GM12878 (cell line): Measurements from ENCODE around the gene MRPL36. TPM values are rescaled to one million over a fixed set of nuclear protein-coding genes. Genes with fewer than 3 reads are reported as not detected.

ENCODE experiments used
- ATAC-seq: fragments of 200-7000 bp; cut with Tn5 transposase; 3 replicates; pipeline ENCODE4 v1.9.1; 2020; ENCODE audit warnings: mild to moderate bottlenecking, moderate library complexity
- BruUV-seq: library from RNA; stranded (reverse); fragments of 400-500 nt; replicated peaks from 2 replicates; lab custom pipeline; 2021; lab: Mats Ljungman, UMichigan
- CTCF ChIA-PET: fragments of 300-600 bp; sonication (Branson Sonifier 250); formaldehyde crosslinking; extraction: SDS; loops from one replicate; lab custom pipeline; 2021; ENCODE audit warnings: inconsistent platforms; lab: Yijun Ruan, JAX
- POLR2A ChIA-PET: fragments of 350-600 bp; formaldehyde crosslinking; extraction: SDS; loops from one replicate; lab custom pipeline; 2021; ENCODE audit warnings: inconsistent platforms; lab: Charles Lee
- RAD21 ChIA-PET: fragments of 300-600 bp; sonication (Branson Sonifier 250); formaldehyde crosslinking; loops from one replicate; lab custom pipeline; 2023; ENCODE audit warnings: antibody characterized with exemption; ENCODE audit not compliant: unreplicated experiment; lab: Charles Lee
- SMC1A ChIA-PET: fragments of 300-600 bp; sonication (Branson Sonifier 250); formaldehyde crosslinking; loops from one replicate; lab custom pipeline; 2023; ENCODE audit not compliant: unreplicated experiment, uncharacterized antibody; lab: Charles Lee
- DNase-seq: peaks from one replicate; pipeline ENCODE4 v3.0.0-alpha.2; 2011; ENCODE audit warnings: low read depth, low spot score
- FAIRE-seq: peaks from 3 replicates; lab custom pipeline; 2011; peaks lifted over from hg19 to GRCh38; lab: Jason Lieb, UNC
- H2AFZ ChIP-seq: 2 replicates; pipeline ENCODE4 v1.6.0; 2011; ENCODE audit warnings: low read depth, low read length, control low read depth; ENCODE audit not compliant: control insufficient read depth
- H3K27ac ChIP-seq: 2 replicates; pipeline ENCODE4 v1.5.1; 2011; ENCODE audit warnings: control low read depth; ENCODE audit not compliant: control insufficient read depth, insufficient read depth
- H3K27me3 ChIP-seq, 2 experiments: replicated peaks in 1 of 2; 2 replicates each; pipeline versions ENCODE4 v1.6.0 to v1.6.1; 2011; ENCODE audit warnings: low read length in 1 of 2; ENCODE audit not compliant: control insufficient read depth in 2 of 2, insufficient read depth in 2 of 2
- H3K36me3 ChIP-seq, 2 experiments: 2 replicates each; pipeline ENCODE4 v1.5.1; 2011; ENCODE audit warnings: low read length in 1 of 2; ENCODE audit not compliant: control insufficient read depth in 2 of 2, insufficient read depth in 2 of 2
- H3K4me1 ChIP-seq: 2 replicates; pipeline ENCODE4 v1.6.1; 2011; ENCODE audit warnings: mild to moderate bottlenecking, low read length, moderate library complexity, mixed read lengths; ENCODE audit not compliant: control insufficient read depth, insufficient read depth
- H3K4me2 ChIP-seq: 2 replicates; pipeline ENCODE4 v1.6.0; 2011; ENCODE audit warnings: control low read depth; ENCODE audit not compliant: control insufficient read depth, insufficient read depth
- H3K4me3 ChIP-seq: fragments of 200-600 bp; sonication (generic); 2 replicates; pipeline ENCODE4 v1.5.1; 2016
- H3K79me2 ChIP-seq: 2 replicates; pipeline ENCODE4 v1.6.0; 2011; ENCODE audit warnings: low read length; ENCODE audit not compliant: control insufficient read depth, insufficient read depth
- H3K9ac ChIP-seq: 2 replicates; pipeline ENCODE4 v1.8.0; 2011; ENCODE audit warnings: low read length, control low read depth, mixed read lengths; ENCODE audit not compliant: control insufficient read depth, insufficient read depth
- H3K9me3 ChIP-seq: replicated peaks from 3 replicates; pipeline ENCODE4 v1.5.1; 2011; ENCODE audit warnings: mild to moderate bottlenecking, low read length; ENCODE audit not compliant: control insufficient read depth, insufficient read depth
- H4K20me1 ChIP-seq: 2 replicates; pipeline ENCODE4 v1.6.0; 2011; ENCODE audit not compliant: control insufficient read depth, insufficient read depth
- BACH1 ChIP-seq: fragments of 450-650 bp; IDR thresholded peaks from 2 replicates; pipeline ENCODE4 v1.6.1; 2017; ENCODE audit warnings: mild to moderate bottlenecking, borderline replicate concordance
- BHLHE40 ChIP-seq, 2 experiments: fragments of 450-650 bp in 1 of 2; IDR thresholded peaks; 2 replicates each; pipeline ENCODE4 v1.6.1; 2011 to 2017; ENCODE audit warnings: low read depth in 2 of 2, borderline replicate concordance in 1 of 2, improper control_type of control experiment in 1 of 2, low read length in 1 of 2, mild to moderate bottlenecking in 1 of 2
- GATAD2B ChIP-seq: fragments of 450-650 bp; conservative IDR thresholded peaks from 2 replicates; pipeline ENCODE4 v1.6.1; 2017; ENCODE audit warnings: low read depth, mild to moderate bottlenecking, moderate library complexity
- JUND ChIP-seq: IDR thresholded peaks from 2 replicates; pipeline ENCODE4 v1.6.1; 2012; ENCODE audit warnings: low read depth, mild to moderate bottlenecking, low read length, improper control_type of control experiment, moderate library complexity
- KLF5 ChIP-seq: fragments of 450-650 bp; IDR thresholded peaks from 2 replicates; pipeline ENCODE4 v1.6.1; 2014; ENCODE audit warnings: mild to moderate bottlenecking; ENCODE audit not compliant: partially characterized antibody
- MTA2 ChIP-seq: fragments of 450-650 bp; IDR thresholded peaks from 2 replicates; pipeline ENCODE4 v1.6.1; 2016; ENCODE audit warnings: low read depth, mild to moderate bottlenecking, moderate library complexity
- MTA3 ChIP-seq: IDR thresholded peaks from 2 replicates; pipeline ENCODE4 v1.6.1; 2012; ENCODE audit warnings: low read length, inconsistent platforms, borderline replicate concordance
- NFYB ChIP-seq: IDR thresholded peaks from 2 replicates; pipeline ENCODE4 v1.6.1; 2011; ENCODE audit warnings: low read depth, mild to moderate bottlenecking, low read length, improper control_type of control experiment, moderate library complexity; ENCODE audit not compliant: insufficient read depth
- TBL1XR1 ChIP-seq: IDR thresholded peaks from 2 replicates; pipeline ENCODE4 v1.6.1; 2012; ENCODE audit warnings: low read depth, low read length, improper control_type of control experiment
- USF1 ChIP-seq: IDR thresholded peaks from 2 replicates; pipeline ENCODE4 v1.6.1; 2011; ENCODE audit warnings: borderline replicate concordance, low read depth, mild to moderate bottlenecking, moderate library complexity, mixed read lengths, low read length; ENCODE audit not compliant: insufficient read depth; ENCODE audit errors: extremely low read length
- ZBTB11 ChIP-seq: fragments of 450-650 bp; formaldehyde crosslinking; IDR thresholded peaks from 2 replicates; pipeline ENCODE4 v1.5.0; 2022; ENCODE audit warnings: mild to moderate bottlenecking, missing genetic modification characterization
- ZNF384 ChIP-seq: IDR thresholded peaks from 2 replicates; pipeline ENCODE4 v1.6.1; 2012; ENCODE audit warnings: low read depth, mild to moderate bottlenecking, low read length, improper control_type of control experiment, borderline replicate concordance
- ZNF592 ChIP-seq: fragments of 450-650 bp; IDR thresholded peaks from 2 replicates; pipeline ENCODE4 v1.6.1; 2017; ENCODE audit warnings: mild to moderate bottlenecking, moderate library complexity
- WGBS: methylation state at CpG from one replicate; pipeline ENCODE4 v1.1.6; 2016; ENCODE audit warnings: low lambda C conversion rate; ENCODE audit not compliant: insufficient replicate concordance, insufficient coverage; ENCODE audit errors: missing lambda C conversion rate; 5-methylcytosine and 5-hydroxymethylcytosine counted together
- in situ Hi-C: fragments of 300-500 bp; cut with MboI; formaldehyde crosslinking; loops from 9 replicates; pipeline ENCODE4 v1.14.3; 2018; ENCODE audit warnings: mixed read lengths
- intact Hi-C: fragments of 100-400 bp; cut with micrococcal nuclease; formaldehyde crosslinking; loops from one replicate; pipeline ENCODE4 v1.14.2; 2022; ENCODE audit not compliant: unreplicated experiment
- polyA plus RNA-seq, 11 experiments: library from polyadenylated mRNA; depleted of rRNA in 4 of 11; unstranded in 6 of 11; stranded (reverse) in 5 of 11; fragments of >200 nt; fragmentation: Nextera tagmentation in 4 of 11; fragmentation: Illumina TruSeq in 1 of 11; extraction: Ambion mirVana in 4 of 11; extraction: Trizol in 1 of 11; gene quantifications; 1 replicate in 1 of 11; 2 replicates in 10 of 11; pipeline versions ENCODE4 v1.2.1 to v1.2.3, GENCODE V29; 2011 to 2016; ENCODE audit warnings: inconsistent platforms in 2 of 11, missing spikeins in 2 of 11, low read depth in 1 of 11
- total RNA-seq, 4 experiments: library from RNA; depleted of rRNA in 3 of 4; stranded (reverse); fragments of >200 nt in 3 of 4; fragmentation: Illumina TruSeq in 1 of 4; extraction: Trizol in 1 of 4; gene quantifications; 2 replicates each; pipeline versions ENCODE4 v1.2.1 to v1.2.3, GENCODE V29; 2013 to 2021

The MRPL36 gene
- total and polyA plus RNA-seq, 10 of the 15 experiments (the other 5 are each of a cell fraction or from before 2014, with no cell fraction given), result 89.2 to 559 (median 152) TPM

- no peak for ATAC-seq
- H3K36me3 ChIP-seq, result no peaks in the 10 kb centered on the region
- RAD21 ChIA-PET, result no interaction called here
- TF ChIP-seq ZNF592 (no peak), MTA3 (no peak), GATAD2B (no peak), KLF5 (no peak), ZBTB11 (CRISPR knock-in tag) (no peak), JUND (no peak), USF1 (no peak), MTA2 (no peak), NFYB (no peak), ZNF384 (no peak), TBL1XR1 (no peak), BACH1 (no peak), BHLHE40 (IDR thresholded peaks at IDR 0.05; ENCODE audit: borderline replicate concordance in 1 of 2, low read depth in 2 of 2, low read length in 1 of 2) (no peak)
- WGBS, result 42% methylated on average over 9 of the region's 9 CpGs
- POLR2A ChIA-PET, result no interaction called here
- in situ Hi-C loops (no loop called here), intact Hi-C loops (no loop called here)
- no peak for FAIRE-seq
- H3K79me2 ChIP-seq, result no peaks in the 10 kb centered on the region
- H4K20me1 ChIP-seq, result no peaks in the 10 kb centered on the region
- no peak overlapping the region for H3K4me2 ChIP-seq
- H2AFZ ChIP-seq, result no peak overlapping the region
- no TSS peak for BruUV-seq
- H3K9me3 ChIP-seq, result no peaks in the 10 kb centered on the region
- H3K27ac ChIP-seq, result no peak overlapping the region
- CTCF ChIA-PET, result no interaction called here
- H3K27me3 ChIP-seq, result peaks cover 0 to 2% of the 10 kb centered on the region in 2 experiments; a peak in 2 of 4 replicates
- H3K4me1 ChIP-seq, result no peaks in the 10 kb centered on the region
- no peak overlapping the region for H3K4me3 ChIP-seq
- H3K9ac ChIP-seq, result no peak overlapping the region
- SMC1A ChIA-PET, result no interaction called here
- no peak for DNase-seq
Measured at GRCh38 chr5:1838013-1838412, 38.4 kb upstream of the MRPL36 start.
